Measurements from ENCODE around the gene MXD3. TPM values are rescaled to one million over a fixed set of nuclear protein-coding genes. Genes with fewer than 3 reads are reported as not detected.
"Not testable (repeated sequence)": the region's sequence is repeated elsewhere in the genome, so short reads cannot be mapped to it uniquely, and the experiment has no call there.

MXD3 gene
- total RNA-seq, 3 donors from 2014 or later, result 4.2 to 10.5 (median 9.4) TPM

DNA sequence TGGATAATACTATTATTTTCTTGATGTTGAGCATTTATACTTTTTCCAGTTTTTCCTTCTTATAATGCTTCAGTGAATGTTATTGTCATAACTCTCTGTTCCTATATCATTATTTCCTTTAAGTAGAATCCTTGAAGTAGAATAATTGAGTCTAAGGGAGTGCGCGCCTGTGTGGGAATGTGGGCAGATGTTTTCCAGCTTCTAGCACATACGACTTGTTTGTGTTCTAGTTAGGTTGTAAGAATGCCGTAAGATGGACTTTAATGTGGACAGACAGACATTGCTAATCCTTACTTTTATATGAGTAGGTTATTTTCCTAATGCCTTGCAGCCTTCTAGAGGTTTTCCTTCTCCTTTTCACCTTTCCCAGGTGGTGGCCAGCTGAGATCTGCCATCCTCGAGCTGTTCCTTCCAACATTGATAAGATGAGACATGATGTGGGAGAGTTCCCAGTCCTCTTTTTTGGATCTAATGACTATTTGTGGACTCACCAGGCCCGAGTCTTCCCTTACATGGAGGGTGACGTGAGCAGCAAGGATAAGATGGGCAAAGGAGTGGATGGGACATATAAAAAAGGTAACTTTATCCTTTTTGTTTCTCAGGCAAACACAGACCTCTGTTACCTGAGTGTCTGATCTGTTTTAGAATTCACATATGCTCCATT, 42.3 kb downstream of the MXD3 start:
- peaks cover 10% of the 10 kb centered on the region for H3K36me3 ChIP-seq
- TF ChIP-seq POLR2A (IDR thresholded peaks at IDR 0.05), result no peak
- TF ChIP-seq POLR2AphosphoS5 (IDR thresholded peaks at IDR 0.05), result no peak
- TF ChIP-seq, protein P1, sequence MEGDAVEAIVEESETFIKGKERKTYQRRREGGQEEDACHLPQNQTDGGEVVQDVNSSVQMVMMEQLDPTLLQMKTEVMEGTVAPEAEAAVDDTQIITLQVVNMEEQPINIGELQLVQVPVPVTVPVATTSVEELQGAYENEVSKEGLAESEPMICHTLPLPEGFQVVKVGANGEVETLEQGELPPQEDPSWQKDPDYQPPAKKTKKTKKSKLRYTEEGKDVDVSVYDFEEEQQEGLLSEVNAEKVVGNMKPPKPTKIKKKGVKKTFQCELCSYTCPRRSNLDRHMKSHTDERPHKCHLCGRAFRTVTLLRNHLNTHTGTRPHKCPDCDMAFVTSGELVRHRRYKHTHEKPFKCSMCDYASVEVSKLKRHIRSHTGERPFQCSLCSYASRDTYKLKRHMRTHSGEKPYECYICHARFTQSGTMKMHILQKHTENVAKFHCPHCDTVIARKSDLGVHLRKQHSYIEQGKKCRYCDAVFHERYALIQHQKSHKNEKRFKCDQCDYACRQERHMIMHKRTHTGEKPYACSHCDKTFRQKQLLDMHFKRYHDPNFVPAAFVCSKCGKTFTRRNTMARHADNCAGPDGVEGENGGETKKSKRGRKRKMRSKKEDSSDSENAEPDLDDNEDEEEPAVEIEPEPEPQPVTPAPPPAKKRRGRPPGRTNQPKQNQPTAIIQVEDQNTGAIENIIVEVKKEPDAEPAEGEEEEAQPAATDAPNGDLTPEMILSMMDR (IDR thresholded peaks at IDR 0.05), result no peak

DNA sequence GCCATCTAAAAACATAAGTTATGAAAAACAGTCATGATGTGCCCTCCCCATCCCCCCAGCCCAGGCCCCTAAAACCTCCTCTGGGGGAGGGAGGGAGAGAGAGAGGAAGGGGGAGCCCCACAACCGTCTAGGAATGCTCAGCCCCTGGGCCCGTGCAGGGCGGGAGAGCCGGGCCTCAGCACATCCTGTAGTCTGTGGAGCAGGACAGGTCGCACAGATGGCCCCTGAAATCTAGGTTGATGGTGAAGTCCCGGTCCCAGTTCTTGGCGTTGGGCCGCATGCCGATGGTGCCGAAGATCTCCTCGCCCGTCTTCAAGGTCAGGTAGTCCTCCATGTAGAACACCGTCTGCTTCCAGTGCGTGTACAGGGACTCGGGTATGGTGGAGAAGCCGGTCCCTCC, 46.3 kb downstream of the MXD3 start:
- Histone ChIP-seq H3K9me3 (no peaks in the 10 kb centered on the region), H3K27me3 (no peaks in the 10 kb centered on the region), H3K4me1 (no peaks in the 10 kb centered on the region), H3K27ac (no peak overlapping the region), H3K36me3 (peaks cover 10% of the 10 kb centered on the region), H3K4me3 (no peak overlapping the region)
- TF ChIP-seq, protein P1 (IDR thresholded peaks at IDR 0.05), result no peak
- TF ChIP-seq POLR2A (IDR thresholded peaks at IDR 0.05), result no peak
- TF ChIP-seq POLR2AphosphoS5 (IDR thresholded peaks at IDR 0.05), result no peak
- intact Hi-C loops (cut with DNase I; ENCODE audit: low total_unique reads), result loop anchor here (2.0 kb wide), 1 partner anchor 61 kb away; no protein-coding TSS in a partner anchor
- DNase-seq (ENCODE audit: low spot score in 2 of 2), result no peak

More for the DNA sequence above, 42.3 kb downstream of the MXD3 start:
- H3K4me3 ChIP-seq, result no peak overlapping the region
- no peak for DNase-seq (ENCODE audit: low spot score in 2 of 2)
- no peaks in the 10 kb centered on the region for H3K9me3 ChIP-seq
- H3K27me3 ChIP-seq, result no peaks in the 10 kb centered on the region
- intact Hi-C loops (cut with DNase I; ENCODE audit: low total_unique reads), result no loop called here
- no peaks in the 10 kb centered on the region for H3K4me1 ChIP-seq
- H3K27ac ChIP-seq, result no peak overlapping the region

DNA sequence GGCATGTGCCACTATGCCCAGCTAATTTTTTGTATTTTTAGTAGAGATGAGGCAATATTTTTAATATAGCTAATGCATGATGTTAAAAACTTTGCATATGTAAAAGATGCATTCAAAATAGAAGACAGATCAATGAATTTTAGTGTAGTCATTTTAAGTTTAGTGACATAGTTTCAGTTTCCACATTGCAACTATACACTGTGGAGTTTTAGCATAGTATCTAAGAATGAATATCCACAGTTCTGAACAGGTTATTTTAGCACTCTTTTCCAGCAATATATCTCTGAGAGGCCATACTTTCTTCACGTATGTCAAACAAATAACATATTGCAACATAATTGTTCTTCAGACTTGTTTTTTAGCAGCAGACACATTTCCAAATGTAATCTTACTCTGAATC, 47.5 kb downstream of the MXD3 start:
- peaks cover 10% of the 10 kb centered on the region for H3K36me3 ChIP-seq
- intact Hi-C loops (cut with DNase I; ENCODE audit: low total_unique reads), result loop anchor here (2.0 kb wide), 1 partner anchor 59 kb away; no protein-coding TSS in a partner anchor
- H3K4me3 ChIP-seq, result no peak overlapping the region
- DNase-seq (ENCODE audit: low spot score in 2 of 2), result no peak
- TF ChIP-seq, protein P1 (IDR thresholded peaks at IDR 0.05), result no peak
- no peak for TF ChIP-seq POLR2AphosphoS5 (IDR thresholded peaks at IDR 0.05)
- H3K27ac ChIP-seq, result no peak overlapping the region
- H3K9me3 ChIP-seq, result no peaks in the 10 kb centered on the region
- H3K27me3 ChIP-seq, result no peaks in the 10 kb centered on the region
- no peaks in the 10 kb centered on the region for H3K4me1 ChIP-seq

DNA sequence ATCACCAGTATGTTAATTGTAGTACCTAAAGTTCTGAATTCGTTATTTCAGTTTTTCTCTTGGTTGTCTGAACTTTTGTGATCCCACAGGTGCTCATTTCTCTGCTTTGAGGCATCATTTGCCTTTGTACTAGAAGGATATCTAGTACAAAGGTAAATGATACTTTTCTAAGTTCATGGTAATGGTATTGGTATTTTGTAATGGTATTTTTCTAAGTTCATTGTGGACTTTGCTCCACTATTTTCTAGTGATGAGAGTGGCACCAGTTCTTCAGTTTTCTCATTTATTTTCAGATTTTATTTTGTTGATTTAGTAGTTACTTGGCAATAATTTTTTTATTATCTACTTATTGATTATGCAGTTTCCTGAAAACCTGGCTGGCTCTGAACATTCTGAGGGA, 50.2 kb downstream of the MXD3 start:
- no peak for DNase-seq (ENCODE audit: low spot score in 2 of 2)
- Histone ChIP-seq H3K27ac (no peak overlapping the region), H3K36me3 (peaks cover 9% of the 10 kb centered on the region), H3K9me3 (no peaks in the 10 kb centered on the region), H3K4me1 (no peaks in the 10 kb centered on the region), H3K4me3 (no peak overlapping the region), H3K27me3 (no peaks in the 10 kb centered on the region)
- intact Hi-C loops (cut with DNase I; ENCODE audit: low total_unique reads), result no loop called here
- TF ChIP-seq POLR2A (IDR thresholded peaks at IDR 0.05) (no peak), POLR2AphosphoS5 (IDR thresholded peaks at IDR 0.05) (no peak)
- TF ChIP-seq, protein P1 (IDR thresholded peaks at IDR 0.05), result no peak

DNA sequence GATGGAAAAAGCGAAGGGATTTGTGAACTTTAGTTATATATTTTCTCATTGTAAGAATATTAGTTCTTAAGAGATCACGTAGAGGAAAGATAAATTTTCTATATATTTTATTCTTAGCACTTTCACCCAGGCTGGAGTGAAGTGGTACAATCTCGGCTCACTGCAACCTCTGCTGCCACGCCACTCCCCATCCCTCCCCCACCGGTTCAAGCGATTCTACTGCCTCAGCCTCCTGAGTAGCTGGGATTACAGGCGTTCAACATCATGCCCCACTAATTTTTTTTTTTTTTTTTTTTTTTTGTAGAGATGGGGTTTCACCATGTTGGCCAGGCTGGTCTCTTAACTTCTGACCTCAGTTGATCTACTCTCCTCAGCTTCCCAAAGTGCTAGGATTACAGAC, 50.7 kb downstream of the MXD3 start:
- Histone ChIP-seq H3K4me1 (no peaks in the 10 kb centered on the region), H3K36me3 (peaks cover 4% of the 10 kb centered on the region), H3K9me3 (no peaks in the 10 kb centered on the region), H3K4me3 (no peak overlapping the region), H3K27ac (no peak overlapping the region), H3K27me3 (no peaks in the 10 kb centered on the region)
- TF ChIP-seq, protein P1 (IDR thresholded peaks at IDR 0.05), result no peak
- TF ChIP-seq POLR2AphosphoS5 (IDR thresholded peaks at IDR 0.05) (no peak), POLR2A (IDR thresholded peaks at IDR 0.05) (no peak)
- no peak for DNase-seq (ENCODE audit: low spot score in 2 of 2)
- intact Hi-C loops (cut with DNase I; ENCODE audit: low total_unique reads), result no loop called here

DNA sequence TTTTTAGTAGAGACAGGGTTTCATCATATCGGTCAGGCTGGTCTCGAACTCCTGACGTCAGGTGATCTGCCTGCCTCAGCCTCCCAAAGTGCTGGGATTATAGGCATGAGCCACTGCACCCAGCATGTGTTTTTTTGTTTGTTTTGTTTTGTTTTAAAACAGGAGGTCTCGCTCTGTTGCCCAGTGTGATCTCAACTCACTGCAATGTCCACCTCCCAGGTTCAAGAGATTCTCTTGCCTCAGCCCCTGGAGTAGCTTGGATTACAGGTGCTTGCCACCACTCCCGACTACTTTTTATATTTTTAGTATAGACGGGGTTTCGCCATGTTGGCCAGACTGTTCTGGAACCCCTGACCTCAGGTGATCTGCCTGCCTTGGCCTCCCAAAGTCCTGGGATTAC, 53.0 kb downstream of the MXD3 start:
- H3K9me3 ChIP-seq; DNase-seq (ENCODE audit: low spot score in 2 of 2); H3K4me3 ChIP-seq; intact Hi-C loops (cut with DNase I; ENCODE audit: low total_unique reads); H3K27ac ChIP-seq; H3K4me1 ChIP-seq; H3K36me3 ChIP-seq; H3K27me3 ChIP-seq: not testable (repeated sequence)

Data from breast epithelium (tissue), 4 donors.